GM12874 (cell line): ENCODE data around the gene KIAA0825.

ENCODE experiments used
- CTCF ChIP-seq: IDR thresholded peaks from 2 replicates; pipeline ENCODE4 v1.5.1; 2011; ENCODE audit warnings: low read depth, mild to moderate bottlenecking, control low read depth, low read length, moderate library complexity; ENCODE audit not compliant: insufficient read depth

The KIAA0825 gene

GRCh38 chr5:94347130-94347529 lies 271.3 kb downstream of the KIAA0825 start:
- no peak for TF ChIP-seq CTCF

GRCh38 chr5:94345257-94345656 lies 273.1 kb downstream of the KIAA0825 start:
- TF ChIP-seq CTCF: no peak

- no peak for TF ChIP-seq CTCF
Observed at GRCh38 chr5:94337617-94338016, 280.8 kb downstream of the KIAA0825 start.

GRCh38 chr5:94335936-94336335 lies 282.5 kb downstream of the KIAA0825 start:
- no peak for TF ChIP-seq CTCF

- TF ChIP-seq CTCF: no peak
Observed at GRCh38 chr5:94329115-94329514, 289.3 kb downstream of the KIAA0825 start.

GRCh38 chr5:94326586-94326985 lies 291.8 kb downstream of the KIAA0825 start:
- no peak for TF ChIP-seq CTCF

- no peak for TF ChIP-seq CTCF
Observed at GRCh38 chr5:94316916-94317838, 301.2 kb downstream of the KIAA0825 start.
